GM19193 (cell line): Measurements from ENCODE around the gene TPSAB1.

ENCODE experiments used
- POLR2A ChIP-seq: IDR thresholded peaks from 4 replicates; pipeline ENCODE4 v1.6.1; 2011; ENCODE audit not compliant: insufficient read depth, insufficient read length; ENCODE audit errors: extremely low read depth

Gene TPSAB1

DNA sequence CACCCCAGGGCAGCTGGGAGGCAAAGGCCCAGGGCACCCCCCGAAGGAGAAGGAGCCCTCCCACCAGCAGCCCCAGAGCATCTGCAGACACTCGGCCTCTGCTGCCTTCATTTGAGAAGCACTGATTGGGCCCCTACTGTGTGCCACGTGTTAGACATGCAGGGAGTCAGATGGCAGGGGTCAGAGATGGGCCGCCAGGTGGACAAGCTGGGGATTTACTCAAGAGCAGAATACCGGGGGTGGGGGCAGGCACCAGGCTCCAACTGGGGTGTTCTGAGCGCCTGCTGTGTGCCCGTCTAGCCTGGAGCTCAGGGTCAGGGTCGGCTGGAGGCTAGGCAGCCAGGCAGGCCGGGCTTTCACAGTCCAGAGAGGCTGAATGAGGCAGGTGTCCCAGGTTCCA lies 34.2 kb upstream of the TPSAB1 start:
- TF ChIP-seq POLR2A, result no peak

DNA sequence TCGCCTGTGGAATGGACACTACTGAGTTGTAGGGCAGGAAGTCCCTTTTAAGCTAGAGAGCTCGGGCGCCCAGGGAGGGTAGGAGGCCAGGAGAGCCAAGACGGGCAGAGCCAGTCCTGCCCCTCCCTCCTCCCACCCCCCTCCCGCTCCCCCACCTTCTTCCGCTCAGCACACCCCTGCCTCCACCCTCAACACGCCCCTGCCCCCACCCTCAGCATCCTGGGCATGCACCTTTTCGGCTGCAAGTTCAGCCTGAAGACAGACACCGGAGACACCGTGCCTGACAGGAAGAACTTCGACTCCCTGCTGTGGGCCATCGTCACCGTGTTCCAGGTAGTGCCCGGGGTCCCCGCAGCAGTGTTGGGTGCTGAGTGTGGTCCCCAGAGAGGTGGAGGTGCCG lies 33.7 kb upstream of the TPSAB1 start:
- TF ChIP-seq POLR2A, result no peak

DNA sequence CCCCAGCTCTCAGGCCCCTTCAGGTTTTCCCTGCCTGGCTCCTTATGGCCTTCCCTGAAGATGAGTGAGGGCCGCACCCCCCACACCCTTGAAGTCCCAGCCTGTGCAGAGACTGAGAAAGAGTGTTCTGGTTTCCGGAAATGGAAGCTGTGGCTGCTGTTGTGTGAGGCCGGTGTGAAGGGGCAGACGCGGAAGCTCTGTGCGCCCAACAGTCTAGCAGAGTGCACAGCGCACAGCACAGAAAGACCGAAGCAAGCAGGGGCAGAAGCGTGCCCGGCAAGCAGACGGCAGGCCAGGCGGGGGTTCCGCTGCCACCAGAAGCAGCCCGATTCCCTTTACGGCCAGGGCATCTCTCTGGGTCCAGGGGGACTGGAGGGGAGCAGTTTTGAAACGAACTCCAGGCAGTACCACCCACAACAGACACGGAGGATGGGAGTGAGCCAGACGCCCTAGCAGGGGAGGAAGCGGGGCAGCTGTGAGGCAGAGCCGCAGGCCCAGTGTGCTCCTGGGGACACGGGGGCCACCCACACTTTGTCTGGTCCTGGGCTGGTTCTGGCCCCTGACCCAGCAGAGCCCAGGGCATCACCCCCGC lies 32.2 kb upstream of the TPSAB1 start:
- TF ChIP-seq POLR2A, result no peak

DNA sequence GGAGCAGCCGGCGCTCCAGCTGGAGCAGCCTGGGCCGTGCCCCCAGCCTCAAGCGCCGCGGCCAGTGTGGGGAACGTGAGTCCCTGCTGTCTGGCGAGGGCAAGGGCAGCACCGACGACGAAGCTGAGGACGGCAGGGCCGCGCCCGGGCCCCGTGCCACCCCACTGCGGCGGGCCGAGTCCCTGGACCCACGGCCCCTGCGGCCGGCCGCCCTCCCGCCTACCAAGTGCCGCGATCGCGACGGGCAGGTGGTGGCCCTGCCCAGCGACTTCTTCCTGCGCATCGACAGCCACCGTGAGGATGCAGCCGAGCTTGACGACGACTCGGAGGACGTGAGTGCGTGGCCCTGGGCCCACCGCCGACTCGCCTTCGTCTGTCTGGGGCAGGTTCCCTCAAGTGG lies 31.4 kb upstream of the TPSAB1 start:
- no peak for TF ChIP-seq POLR2A

DNA sequence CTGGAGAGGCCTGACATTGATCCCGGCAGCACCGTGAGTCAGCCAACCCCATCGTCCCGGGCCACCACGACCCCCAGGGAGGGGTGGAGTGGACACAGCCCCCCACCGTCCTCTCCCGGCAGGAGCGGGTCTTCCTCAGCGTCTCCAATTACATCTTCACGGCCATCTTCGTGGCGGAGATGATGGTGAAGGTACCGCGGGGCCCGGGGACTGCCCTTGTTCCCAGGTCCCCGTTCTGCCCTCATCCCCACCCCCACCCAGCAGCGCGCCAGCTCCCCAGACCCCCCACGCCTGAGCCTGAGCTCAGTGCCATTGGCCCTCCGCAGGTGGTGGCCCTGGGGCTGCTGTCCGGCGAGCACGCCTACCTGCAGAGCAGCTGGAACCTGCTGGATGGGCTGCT lies 30.0 kb upstream of the TPSAB1 start:
- TF ChIP-seq POLR2A, result no peak

DNA sequence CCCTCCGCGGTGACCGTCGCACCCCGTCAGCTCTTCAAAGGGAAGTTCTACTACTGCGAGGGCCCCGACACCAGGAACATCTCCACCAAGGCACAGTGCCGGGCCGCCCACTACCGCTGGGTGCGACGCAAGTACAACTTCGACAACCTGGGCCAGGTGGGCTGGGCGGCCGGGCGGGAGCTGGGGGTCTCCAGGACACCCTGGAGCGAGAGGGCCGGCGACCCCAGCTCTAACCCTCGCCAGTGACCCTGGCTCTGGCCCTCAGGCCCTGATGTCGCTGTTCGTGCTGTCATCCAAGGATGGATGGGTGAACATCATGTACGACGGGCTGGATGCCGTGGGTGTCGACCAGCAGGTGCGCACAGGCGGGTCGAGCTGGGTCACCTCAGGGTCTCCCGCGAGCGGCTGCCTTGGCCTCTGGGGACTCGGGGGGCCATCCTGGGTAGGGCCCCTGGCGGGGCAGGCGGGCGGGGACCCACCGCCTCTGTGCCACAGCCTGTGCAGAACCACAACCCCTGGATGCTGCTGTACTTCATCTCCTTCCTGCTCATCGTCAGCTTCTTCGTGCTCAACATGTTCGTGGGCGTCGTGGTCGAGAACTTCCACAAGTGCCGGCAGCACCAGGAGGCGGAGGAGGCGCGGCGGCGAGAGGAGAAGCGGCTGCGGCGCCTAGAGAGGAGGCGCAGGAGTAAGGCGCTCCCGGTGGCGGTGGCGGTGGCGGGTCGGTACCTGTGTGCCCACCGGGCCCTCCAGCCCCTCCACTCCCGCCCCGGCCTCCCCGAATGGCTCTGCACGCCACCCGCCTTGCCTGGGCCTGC lies 28.8 kb upstream of the TPSAB1 start:
- no peak for TF ChIP-seq POLR2A

DNA sequence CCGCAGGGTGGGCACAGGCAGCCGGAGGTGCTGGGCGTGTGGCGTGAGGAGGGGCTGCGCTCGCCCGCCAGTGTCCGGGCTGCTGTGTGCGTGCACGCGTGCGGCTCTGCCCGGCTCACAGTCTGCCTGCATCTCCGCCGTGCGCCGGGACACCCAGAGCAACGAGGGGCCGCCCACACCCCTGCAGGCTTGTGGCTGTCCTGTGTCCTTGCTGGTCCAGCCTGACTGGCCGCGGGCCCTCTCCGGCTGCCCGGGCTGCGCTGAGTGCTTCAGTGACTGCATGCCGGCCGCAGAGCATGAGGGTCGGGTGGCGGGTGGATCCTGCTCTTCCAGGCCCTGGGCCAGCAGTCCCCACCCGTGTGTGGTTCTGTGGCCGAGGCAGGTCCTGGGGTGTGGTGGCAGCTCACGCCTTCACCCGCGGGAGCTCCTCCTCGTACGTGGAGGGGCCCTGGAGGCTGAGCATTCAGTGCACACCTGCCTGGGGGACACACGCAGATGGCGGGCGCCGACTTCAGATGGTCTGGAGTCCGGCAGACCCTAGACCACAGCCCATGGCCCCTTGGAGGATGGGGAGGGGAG lies 27.8 kb upstream of the TPSAB1 start:
- no peak for TF ChIP-seq POLR2A

DNA sequence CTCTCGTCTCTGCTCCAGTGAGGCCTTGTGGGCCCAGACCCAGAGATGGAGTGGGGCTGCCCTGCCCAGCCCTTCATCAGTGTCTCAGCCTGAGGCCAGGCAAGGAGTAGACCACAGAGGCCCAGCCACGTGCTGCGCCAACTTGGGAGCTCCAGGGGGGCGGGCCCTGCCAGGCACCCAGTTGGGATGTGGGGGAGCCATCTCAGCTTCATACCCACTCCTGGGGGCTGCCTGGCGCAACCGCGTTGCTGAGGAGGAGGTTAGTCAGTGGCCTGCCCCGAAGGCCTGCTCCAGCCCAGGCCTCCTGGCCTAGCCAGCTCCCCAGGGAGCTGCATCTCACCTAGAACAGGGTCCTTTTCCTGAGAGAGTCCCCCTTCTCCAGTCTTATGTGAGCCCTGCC lies 27.3 kb upstream of the TPSAB1 start:
- TF ChIP-seq POLR2A, result no peak

DNA sequence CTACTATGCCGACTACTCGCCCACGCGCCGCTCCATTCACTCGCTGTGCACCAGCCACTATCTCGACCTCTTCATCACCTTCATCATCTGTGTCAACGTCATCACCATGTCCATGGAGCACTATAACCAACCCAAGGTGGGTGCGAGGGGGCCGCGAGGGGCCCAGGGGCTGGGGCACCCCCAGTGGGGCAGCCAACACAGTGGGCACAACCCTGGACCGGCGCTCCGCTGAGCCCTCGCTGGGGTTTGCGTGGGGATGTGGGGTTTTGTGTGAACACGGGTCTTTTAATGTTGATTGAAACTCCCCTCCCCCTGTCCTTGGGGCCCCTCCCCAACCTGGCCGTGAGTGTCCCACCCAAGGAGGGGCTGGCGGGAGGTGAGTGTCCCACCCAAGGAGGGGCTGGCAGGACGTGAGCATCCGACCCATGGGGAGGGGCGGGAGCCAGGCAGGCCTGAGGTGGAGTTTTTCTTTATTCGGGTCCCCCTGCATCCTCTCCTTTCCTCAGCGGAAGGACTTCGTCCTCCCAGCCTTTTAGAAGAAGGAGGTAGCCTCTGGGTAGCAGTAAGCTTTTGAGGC lies 26.6 kb upstream of the TPSAB1 start:
- TF ChIP-seq POLR2A, result no peak

DNA sequence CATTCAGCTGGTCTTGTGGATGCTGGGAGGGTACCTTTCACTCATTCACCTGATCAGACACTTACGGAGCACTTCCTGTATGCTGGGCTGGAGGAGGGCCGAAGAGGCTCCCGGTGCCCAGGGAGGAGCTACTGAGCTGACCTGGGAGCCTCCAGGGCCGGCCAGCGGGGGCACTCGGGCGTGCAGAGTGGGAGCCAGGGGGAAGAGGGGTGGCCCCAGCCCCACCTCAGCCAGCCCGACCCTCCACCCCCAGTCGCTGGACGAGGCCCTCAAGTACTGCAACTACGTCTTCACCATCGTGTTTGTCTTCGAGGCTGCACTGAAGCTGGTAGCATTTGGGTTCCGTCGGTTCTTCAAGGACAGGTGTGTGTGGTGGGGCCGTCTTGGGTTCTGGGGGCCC lies 25.8 kb upstream of the TPSAB1 start:
- TF ChIP-seq POLR2A, result no peak

DNA sequence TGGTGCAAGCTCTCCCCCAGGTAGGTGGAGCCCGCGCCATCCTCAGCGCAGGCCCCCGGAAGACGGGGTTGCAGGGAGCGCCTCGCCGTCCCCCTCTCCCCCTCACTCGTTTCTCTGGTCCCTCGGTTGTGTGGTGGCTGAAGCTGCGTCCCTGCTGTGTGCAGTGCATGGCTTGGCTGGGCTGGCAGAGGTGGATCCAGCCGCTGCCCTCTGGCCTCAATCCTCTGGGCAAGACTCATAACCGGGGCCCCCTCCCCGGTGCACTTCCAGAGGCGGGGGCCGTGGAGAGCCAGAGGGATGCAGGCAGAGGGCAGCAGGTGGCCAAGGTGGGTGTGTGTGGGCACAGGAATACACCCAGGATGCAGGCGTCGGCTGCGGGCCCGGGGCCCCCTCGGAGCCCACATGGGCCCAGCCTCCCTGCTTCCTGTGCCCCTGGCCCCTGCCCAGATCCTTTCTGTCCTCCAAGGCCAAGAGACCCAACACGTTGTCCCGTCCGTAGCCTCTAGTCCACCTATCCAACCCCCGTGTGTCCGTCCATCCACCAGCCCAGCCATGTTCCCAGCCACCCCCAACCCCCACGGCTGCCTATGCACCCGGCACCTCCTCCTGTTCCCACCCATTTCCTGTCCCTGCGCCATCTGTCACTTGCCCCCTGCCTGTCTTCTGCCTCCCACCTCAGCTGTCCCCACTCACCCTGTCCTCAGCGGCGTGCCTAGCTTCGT lies 24.8 kb upstream of the TPSAB1 start:
- no peak for TF ChIP-seq POLR2A

DNA sequence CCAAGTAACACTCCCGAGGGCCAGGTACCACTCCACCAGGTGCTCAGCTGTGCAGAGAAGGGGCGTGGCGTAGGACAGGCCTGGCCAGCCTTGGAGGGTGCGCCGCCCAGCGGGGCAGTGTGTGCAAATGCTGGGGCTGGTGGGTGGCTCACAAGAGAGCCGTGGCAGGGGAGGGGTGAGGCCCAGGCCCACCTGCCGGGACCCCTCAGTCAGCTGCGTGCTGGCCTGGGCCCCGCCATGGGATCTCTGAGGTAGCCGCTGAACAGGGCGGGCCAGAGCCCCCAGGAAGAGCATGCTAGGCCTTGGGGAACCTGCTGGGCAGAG lies 24.2 kb upstream of the TPSAB1 start:
- TF ChIP-seq POLR2A, result no peak

DNA sequence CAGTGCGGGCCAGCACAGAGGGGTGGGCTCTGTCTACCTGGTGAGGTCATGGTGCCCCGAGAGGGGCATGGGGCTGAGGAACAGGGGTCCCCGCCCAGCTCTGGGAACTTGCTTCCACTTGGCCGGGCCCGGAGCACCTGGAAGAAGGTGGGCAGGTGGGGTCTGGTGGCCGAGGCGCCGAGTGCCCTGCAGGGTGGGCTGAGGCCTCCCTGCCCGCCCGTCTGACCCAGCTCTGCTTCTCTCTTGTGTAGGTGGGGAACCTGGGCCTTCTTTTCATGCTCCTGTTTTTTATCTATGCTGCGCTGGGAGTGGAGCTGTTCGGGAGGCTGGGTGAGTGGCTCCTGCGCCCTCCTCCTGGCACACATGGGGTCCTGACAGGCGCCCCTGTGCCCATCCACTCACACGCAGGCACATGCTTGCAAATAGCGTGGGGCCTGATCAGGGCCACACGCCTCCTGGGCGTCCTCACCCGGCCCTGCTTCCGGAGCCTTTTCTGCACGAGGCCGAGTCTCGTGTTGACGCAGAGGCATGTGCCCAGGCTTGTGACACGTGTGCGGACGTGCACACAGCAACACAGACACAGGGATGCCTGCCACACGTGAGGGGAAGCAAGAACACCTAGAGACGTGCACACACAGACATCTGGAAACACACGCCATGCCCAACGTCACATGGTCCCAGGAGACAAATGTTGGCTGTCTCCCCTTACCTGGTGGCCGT lies 23.7 kb upstream of the TPSAB1 start:
- no peak for TF ChIP-seq POLR2A

DNA sequence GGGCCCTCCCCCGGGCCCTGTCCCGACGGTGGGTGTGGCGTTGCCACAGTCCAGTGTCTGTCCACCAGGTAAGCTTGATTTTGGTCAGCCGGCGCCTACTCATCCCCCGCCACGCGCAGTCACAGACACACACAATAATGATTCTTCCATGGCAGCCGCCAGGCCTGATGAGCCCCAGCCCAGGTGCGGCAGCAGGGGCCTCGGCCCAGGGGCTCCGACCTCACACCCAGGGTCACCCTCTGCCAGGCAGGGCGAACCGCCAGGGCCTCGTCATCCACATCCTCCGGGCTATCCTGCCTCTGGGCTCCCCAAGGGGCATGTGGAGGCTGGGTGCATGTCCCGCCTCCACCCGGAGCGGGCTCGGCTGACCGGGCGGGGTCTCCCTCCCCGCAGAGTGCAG lies 23.0 kb upstream of the TPSAB1 start:
- TF ChIP-seq POLR2A, result no peak
